Peyer's patch (tissue), 4 donors: ENCODE data around the gene SH3TC1. TPM values are rescaled to one million over a fixed set of nuclear protein-coding genes. Genes with fewer than 3 reads are reported as not detected.

Experiments
- DNase-seq, 3 donors: peaks; one replicate each; pipeline ENCODE4 v3.0.0-alpha.2; 2017 to 2019
- H3K27ac ChIP-seq, 4 donors: fragments of 200-600 bp; sonication (generic); one replicate each; pipeline ENCODE4 v1.5.1; 2016 to 2019
- H3K27me3 ChIP-seq, 2 donors: fragments of 200-600 bp; sonication (generic); one replicate each; pipeline ENCODE4 v1.5.1; 2019
- H3K36me3 ChIP-seq, 3 donors: fragments of 200-600 bp; sonication (generic); one replicate each; pipeline ENCODE4 v1.5.1; 2016 to 2019
- H3K4me1 ChIP-seq, 4 donors: fragments of 200-600 bp; sonication (generic); one replicate each; pipeline ENCODE4 v1.5.1; 2016 to 2019
- H3K4me3 ChIP-seq, 4 donors: fragments of 200-600 bp; sonication (generic); 1 replicate in 3 of 4; 2 replicates in 1 of 4; pipeline ENCODE4 v1.5.1; 2016 to 2019; ENCODE audit warnings: mild to moderate bottlenecking in 1 of 4
- H3K9me3 ChIP-seq, 4 donors: fragments of 200-600 bp; sonication (generic); one replicate each; pipeline ENCODE4 v1.5.1; 2016 to 2019; ENCODE audit warnings: mild to moderate bottlenecking in 1 of 4
- CTCF ChIP-seq, 6 experiments: fragments of 450-650 bp in 4 of 6; fragments of 200-600 bp in 2 of 6; sonication (generic) in 1 of 6; IDR thresholded peaks; one replicate each; pipeline ENCODE4 v1.5.1; 2017 to 2019; ENCODE audit warnings: antibody characterized with exemption in 6 of 6, mild to moderate bottlenecking in 3 of 6, moderate library complexity in 1 of 6
- POLR2A ChIP-seq, 2 donors: fragments of 450-650 bp; IDR thresholded peaks; one replicate each; pipeline ENCODE4 v1.5.1; 2017; ENCODE audit warnings: antibody characterized with exemption in 2 of 2, mild to moderate bottlenecking in 2 of 2, moderate library complexity in 2 of 2
- total RNA-seq, 4 donors: library from RNA; depleted of rRNA; stranded (reverse); fragments of >200 nt; gene quantifications; one replicate each; pipeline ENCODE4 v1.1.0, GENCODE V29; 2016

SH3TC1 gene
- total RNA-seq, 4 donors from 2014 or later: 4.2 to 88.3 (median 11.8) TPM

- peaks cover 0 to 1% (median 0%) of the 10 kb centered on the region in 3 donors for H3K36me3 ChIP-seq
- no peaks in the 10 kb centered on the region for H3K9me3 ChIP-seq
- DNase-seq: no peak
- H3K27me3 ChIP-seq: no peaks in the 10 kb centered on the region
- TF ChIP-seq POLR2A (IDR thresholded peaks at IDR 0.05) (no peak), CTCF (IDR thresholded peaks at IDR 0.05) (no peak)
- H3K4me1 ChIP-seq: peaks cover 0 to 6% (median 0%) of the 10 kb centered on the region in 4 donors
- no peak overlapping the region for H3K4me3 ChIP-seq
- no peak overlapping the region for H3K27ac ChIP-seq
These were observed 18.8 kb downstream of the SH3TC1 start for GRCh38 chr4:8217871-8218270.

- Histone ChIP-seq H3K27ac (no peak overlapping the region), H3K4me3 (no peak overlapping the region), H3K9me3 (no peaks in the 10 kb centered on the region), H3K27me3 (no peaks in the 10 kb centered on the region), H3K4me1 (peaks cover 0 to 6% (median 0%) of the 10 kb centered on the region in 4 donors), H3K36me3 (peaks cover 0 to 8% (median 0%) of the 10 kb centered on the region in 3 donors)
- TF ChIP-seq CTCF (IDR thresholded peaks at IDR 0.05) (no peak), POLR2A (IDR thresholded peaks at IDR 0.05) (no peak)
- DNase-seq: no peak
These were observed 19.4 kb downstream of the SH3TC1 start for GRCh38 chr4:8218371-8219031.

GRCh38 chr4:8219236-8219635 lies 20.1 kb downstream of the SH3TC1 start:
- DNase-seq: no peak
- no peaks in the 10 kb centered on the region for H3K9me3 ChIP-seq
- no peak overlapping the region for H3K4me3 ChIP-seq
- H3K27ac ChIP-seq: no peak overlapping the region
- no peaks in the 10 kb centered on the region for H3K27me3 ChIP-seq
- peaks cover 0 to 6% (median 0%) of the 10 kb centered on the region in 4 donors for H3K4me1 ChIP-seq
- peaks cover 0 to 12% (median 0%) of the 10 kb centered on the region in 3 donors for H3K36me3 ChIP-seq
- TF ChIP-seq POLR2A (IDR thresholded peaks at IDR 0.05) (no peak), CTCF (IDR thresholded peaks at IDR 0.05) (no peak)

GRCh38 chr4:8220661-8221450 lies 21.8 kb downstream of the SH3TC1 start:
- peaks cover 0 to 6% (median 0%) of the 10 kb centered on the region in 4 donors for H3K4me1 ChIP-seq
- H3K4me3 ChIP-seq: no peak overlapping the region
- TF ChIP-seq POLR2A (IDR thresholded peaks at IDR 0.05): no peak
- TF ChIP-seq CTCF (IDR thresholded peaks at IDR 0.05): no peak
- H3K9me3 ChIP-seq: no peaks in the 10 kb centered on the region
- H3K36me3 ChIP-seq: peaks cover 0 to 12% (median 0%) of the 10 kb centered on the region in 3 donors
- H3K27me3 ChIP-seq: no peaks in the 10 kb centered on the region
- DNase-seq: no peak
- H3K27ac ChIP-seq: peak overlapping the region; percentile 51 to 66 (median 56)

GRCh38 chr4:8221476-8221875 lies 22.4 kb downstream of the SH3TC1 start:
- H3K36me3 ChIP-seq: peaks cover 0 to 12% (median 0%) of the 10 kb centered on the region in 3 donors
- H3K4me1 ChIP-seq: peaks cover 0 to 6% (median 0%) of the 10 kb centered on the region in 4 donors
- H3K4me3 ChIP-seq: no peak overlapping the region
- no peaks in the 10 kb centered on the region for H3K27me3 ChIP-seq
- DNase-seq: no peak
- no peak for TF ChIP-seq CTCF (IDR thresholded peaks at IDR 0.05)
- TF ChIP-seq POLR2A (IDR thresholded peaks at IDR 0.05): no peak
- no peaks in the 10 kb centered on the region for H3K9me3 ChIP-seq
- peak overlapping the region in 3 of 4 donors; percentile 51 to 57 (median 56) for H3K27ac ChIP-seq
